ENCODE data around the gene SERTAD3.
A peak's percentile ranks its signal among the peaks of the same experiment; 100 is the strongest.
"Not testable (repeated sequence)": the region's sequence is repeated elsewhere in the genome, so short reads cannot be mapped to it uniquely, and the experiment has no call there.

The SERTAD3 gene

GRCh38 chr19:40457953-40458596, 13.9 kb upstream of the SERTAD3 start:
- no peak for DNase-seq

GRCh38 chr19:40457048-40457447, 12.9 kb upstream of the SERTAD3 start:
- no peak for DNase-seq

GRCh38 chr19:40453943-40454342, 9.8 kb upstream of the SERTAD3 start:
- DNase-seq = peak; percentile 21

GRCh38 chr19:40453151-40453735, 9.1 kb upstream of the SERTAD3 start:
- DNase-seq = no peak

- no peak for DNase-seq
Observed at GRCh38 chr19:40452016-40452415, 7.9 kb upstream of the SERTAD3 start.

- no peak for DNase-seq
Observed at GRCh38 chr19:40450664-40451063, 6.5 kb upstream of the SERTAD3 start.

- DNase-seq = no peak
Observed at GRCh38 chr19:40449506-40449905, 5.4 kb upstream of the SERTAD3 start.

- DNase-seq = no peak
Observed at GRCh38 chr19:40446263-40446784, 2.2 kb upstream of the SERTAD3 start.

GRCh38 chr19:40445780-40446262, 1.7 kb upstream of the SERTAD3 start:
- DNase-seq = peak; percentile 22

- DNase-seq = no peak
Observed at GRCh38 chr19:40444825-40445312, 734 bp upstream of the SERTAD3 start.

GRCh38 chr19:40443131-40443999, 770 bp downstream of the SERTAD3 start:
- DNase-seq = peak; percentile 100

- DNase-seq = no peak
Observed at GRCh38 chr19:40442328-40443130, 1.6 kb downstream of the SERTAD3 start.

- DNase-seq = no peak
Observed at GRCh38 chr19:40441719-40442253, 2.3 kb downstream of the SERTAD3 start.

- DNase-seq = no peak
Observed at GRCh38 chr19:40438284-40438683, 5.9 kb downstream of the SERTAD3 start.

GRCh38 chr19:40433391-40434216, 10.5 kb downstream of the SERTAD3 start:
- DNase-seq = peak; percentile 92

GRCh38 chr19:40432760-40433159, 11.4 kb downstream of the SERTAD3 start:
- DNase-seq = not testable (repeated sequence)

- DNase-seq = no peak
Observed at GRCh38 chr19:40431698-40432097, 12.4 kb downstream of the SERTAD3 start.

- DNase-seq = not testable (repeated sequence)
Observed at GRCh38 chr19:40430242-40430641, 13.9 kb downstream of the SERTAD3 start.

GRCh38 chr19:40428197-40428596, 15.9 kb downstream of the SERTAD3 start:
- not testable (repeated sequence) for DNase-seq

- peak; percentile 99 for DNase-seq
Observed at GRCh38 chr19:40425450-40426287, 18.5 kb downstream of the SERTAD3 start, which contains the start of gene SERTAD1. SERTAD1 (minus strand) TSS chr19:40425992; CDS start chr19:40423546, 2,446 bp downstream.

Data from fibroblast of skin of right quadriceps (primary cell).